Psoas muscle (tissue), 8 donors: ENCODE results near the gene CCT6A. TPM values are rescaled to one million over a fixed set of nuclear protein-coding genes. Genes with fewer than 3 reads are reported as not detected.
"Not testable (repeated sequence)": the region's sequence is repeated elsewhere in the genome, so short reads cannot be mapped to it uniquely, and the experiment has no call there.

ENCODE experiments used
- ATAC-seq, 4 donors: fragments of 200-7000 bp; cut with Tn5 transposase; one replicate each; pipeline ENCODE4 v1.9.1; 2020; ENCODE audit warnings: moderate library complexity in 3 of 4, mild to moderate bottlenecking in 2 of 4
- DNase-seq, 2 donors: peaks; one replicate each; pipeline ENCODE4 v3.0.0-alpha.2; 2020
- H3K27ac ChIP-seq: fragments of 200-600 bp; one replicate; pipeline ENCODE4 v1.8.0; 2022
- H3K27me3 ChIP-seq, 3 donors: fragments of 200-600 bp in 1 of 3; one replicate each; pipeline versions ENCODE4 v1.6.1 to v1.8.0; 2013 to 2022; ENCODE audit warnings: low read length in 2 of 3, mild to moderate bottlenecking in 2 of 3, moderate library complexity in 1 of 3; ENCODE audit not compliant: insufficient read depth in 3 of 3
- H3K36me3 ChIP-seq, 2 donors: fragments of 200-600 bp in 1 of 2; one replicate each; pipeline versions ENCODE4 v1.6.1 to v1.8.0; 2013 to 2022; ENCODE audit warnings: low read depth in 1 of 2, mild to moderate bottlenecking in 1 of 2, moderate library complexity in 1 of 2; ENCODE audit not compliant: insufficient read depth in 1 of 2
- H3K4me1 ChIP-seq: fragments of 200-600 bp; one replicate; pipeline ENCODE4 v1.8.0; 2022
- H3K4me3 ChIP-seq: fragments of 200-600 bp; one replicate; pipeline ENCODE4 v1.8.0; 2022; ENCODE audit warnings: mild to moderate bottlenecking
- H3K9me3 ChIP-seq: fragments of 200-600 bp; one replicate; pipeline ENCODE4 v1.8.0; 2022
- WGBS, 3 donors: extraction: QIAGEN DNeasy Blood & Tissue Kit; methylation state at CpG; one replicate each; pipeline versions ENCODE4 v1.1.6 to v1.1.7; 2013; 5-methylcytosine and 5-hydroxymethylcytosine counted together
- intact Hi-C, 2 donors: fragments of 100-400 bp; cut with DNase I; formaldehyde crosslinking; loops; one replicate each; pipeline versions ENCODE4 v1.11.0 to v1.14.2; 2022
- polyA plus RNA-seq, 3 donors: library from polyadenylated mRNA; stranded (reverse); fragments of 200-250 nt; gene quantifications; one replicate each; pipeline ENCODE4 v1.2.3, GENCODE V29; 2013
- total RNA-seq, 4 donors: library from RNA; stranded (reverse); fragmentation: NEBNext Ultra II Directional in 2 of 4; extraction: Animal tissue kit (Norgen Biotek cat#: 25700) in 2 of 4; gene quantifications; one replicate each; pipeline versions ENCODE4 v1.2.1 to v1.2.4, GENCODE V29; 2021 to 2023
- TF ChIP-seq, protein P1 (sequence below): fragments of 200-600 bp; IDR thresholded peaks from one replicate; pipeline ENCODE4 v1.8.0; 2022; ENCODE audit warnings: antibody characterized with exemption
- donor health status: healthy with polysubstance abuse.
- donor health status: DM: no; HTN: no; CAD: no; lungs with moderate emphysema.
- donor health status: Bipolar disorder and iron deficiency.
- donor health status: healthy.
- donor health status: DM: yes; HTN: yes; CAD: no.
- donor health status: DM: no; HTN: no; CAD: no.
- donor health status: DM: no; HTN: no; CAD: no.
- donor health status: DM: yes; HTN: yes; CAD: no.

Gene CCT6A
- total and polyA plus RNA-seq, 7 donors: 96.5 to 259 (median 135) TPM

DNA sequence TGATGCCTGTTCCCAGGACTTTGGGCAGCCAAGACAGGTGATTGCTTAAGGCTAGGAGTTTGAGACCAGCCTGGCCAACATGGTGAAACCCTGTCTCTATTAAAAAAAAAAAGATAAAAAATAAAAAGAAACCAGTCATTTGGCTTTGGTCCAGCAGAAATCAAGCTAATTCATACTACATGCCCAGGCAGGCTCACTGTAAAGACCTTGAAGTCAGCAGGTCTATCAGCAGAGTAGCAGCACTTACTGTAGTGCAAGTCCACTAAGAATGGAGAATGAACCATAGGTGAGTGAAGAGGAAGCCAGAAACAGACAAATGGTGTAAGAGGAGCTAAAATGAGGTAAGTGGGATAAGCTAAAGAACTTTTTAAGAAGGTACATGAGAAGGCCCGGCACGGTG lies 25.0 kb upstream of the CCT6A start:
- intact Hi-C loops: no loop called here
- 50 to 100% (median 96%) methylated on average over 1 to 2 of the region's 2 CpGs for WGBS, 3 donors
- H3K4me1 ChIP-seq: no peaks in the 10 kb centered on the region
- no peak for ATAC-seq
- no peaks in the 10 kb centered on the region for H3K27me3 ChIP-seq
- TF ChIP-seq, protein P1, sequence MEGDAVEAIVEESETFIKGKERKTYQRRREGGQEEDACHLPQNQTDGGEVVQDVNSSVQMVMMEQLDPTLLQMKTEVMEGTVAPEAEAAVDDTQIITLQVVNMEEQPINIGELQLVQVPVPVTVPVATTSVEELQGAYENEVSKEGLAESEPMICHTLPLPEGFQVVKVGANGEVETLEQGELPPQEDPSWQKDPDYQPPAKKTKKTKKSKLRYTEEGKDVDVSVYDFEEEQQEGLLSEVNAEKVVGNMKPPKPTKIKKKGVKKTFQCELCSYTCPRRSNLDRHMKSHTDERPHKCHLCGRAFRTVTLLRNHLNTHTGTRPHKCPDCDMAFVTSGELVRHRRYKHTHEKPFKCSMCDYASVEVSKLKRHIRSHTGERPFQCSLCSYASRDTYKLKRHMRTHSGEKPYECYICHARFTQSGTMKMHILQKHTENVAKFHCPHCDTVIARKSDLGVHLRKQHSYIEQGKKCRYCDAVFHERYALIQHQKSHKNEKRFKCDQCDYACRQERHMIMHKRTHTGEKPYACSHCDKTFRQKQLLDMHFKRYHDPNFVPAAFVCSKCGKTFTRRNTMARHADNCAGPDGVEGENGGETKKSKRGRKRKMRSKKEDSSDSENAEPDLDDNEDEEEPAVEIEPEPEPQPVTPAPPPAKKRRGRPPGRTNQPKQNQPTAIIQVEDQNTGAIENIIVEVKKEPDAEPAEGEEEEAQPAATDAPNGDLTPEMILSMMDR: no peak
- no peak overlapping the region for H3K4me3 ChIP-seq
- H3K27ac ChIP-seq: no peak overlapping the region
- DNase-seq: no peak
- H3K9me3 ChIP-seq: no peaks in the 10 kb centered on the region
- peaks cover 0 to 28% of the 10 kb centered on the region in 2 donors for H3K36me3 ChIP-seq

GRCh38 chr7:56028942-56029630 lies 22.5 kb upstream of the CCT6A start:
- H3K9me3 ChIP-seq: no peaks in the 10 kb centered on the region
- WGBS, 3 donors: 92 to 93% (median 93%) methylated on average over 9 of the region's 9 CpGs
- H3K27ac ChIP-seq: no peak overlapping the region
- H3K36me3 ChIP-seq: peaks cover 0 to 27% of the 10 kb centered on the region in 2 donors
- H3K4me1 ChIP-seq: peaks cover 7% of the 10 kb centered on the region
- DNase-seq: no peak
- no peak for ATAC-seq
- no peaks in the 10 kb centered on the region for H3K27me3 ChIP-seq
- no peak overlapping the region for H3K4me3 ChIP-seq
- intact Hi-C loops: no loop called here
- TF ChIP-seq, protein P1: no peak

DNA sequence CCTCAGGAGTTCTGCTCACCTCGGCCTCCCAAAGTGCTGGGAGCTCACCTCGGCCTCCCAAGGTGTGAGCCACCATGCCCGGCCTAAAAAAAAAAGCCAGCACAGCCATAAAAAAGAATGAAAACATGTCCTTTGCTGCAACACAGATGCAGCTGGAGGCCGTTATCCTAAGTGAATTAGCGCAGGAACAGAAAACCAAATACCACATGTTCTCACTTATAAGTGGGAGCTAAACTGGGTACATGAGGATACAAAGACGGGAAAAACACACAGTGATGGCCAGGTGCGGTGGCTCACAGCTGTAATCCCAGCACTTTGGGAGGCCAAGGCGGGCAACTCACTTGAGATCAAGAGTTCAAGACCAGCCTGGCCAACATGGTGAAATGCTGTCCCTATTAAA lies 21.2 kb upstream of the CCT6A start:
- ATAC-seq (no peak), DNase-seq (no peak)
- Histone ChIP-seq H3K27ac (no peak overlapping the region), H3K4me3 (no peak overlapping the region), H3K9me3 (no peaks in the 10 kb centered on the region), H3K4me1 (peaks cover 7% of the 10 kb centered on the region), H3K36me3 (peaks cover 0 to 27% of the 10 kb centered on the region in 2 donors), H3K27me3 (no peaks in the 10 kb centered on the region)
- intact Hi-C loops: no loop called here
- 95 to 99% (median 95%) methylated on average over 8 of the region's 8 CpGs for WGBS, 3 donors
- TF ChIP-seq, protein P1: no peak

DNA sequence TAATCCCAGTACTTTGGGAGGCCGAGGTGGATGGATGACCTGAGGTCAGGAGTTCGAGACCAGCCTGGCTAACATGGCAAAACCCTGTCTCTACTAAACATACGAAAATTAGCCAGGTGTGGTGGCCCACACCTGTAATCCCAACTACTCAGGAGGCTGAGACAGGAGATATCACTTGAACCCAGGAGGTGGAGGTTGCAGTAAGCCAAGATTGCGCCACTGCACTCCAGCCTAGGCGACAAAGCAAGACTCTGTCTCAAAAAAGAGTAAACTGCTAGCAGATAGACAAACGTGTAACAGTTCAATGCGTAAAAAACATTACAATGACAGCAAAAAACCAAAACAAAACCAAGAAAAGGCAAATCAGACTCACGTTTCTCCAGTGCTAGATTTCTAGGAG lies 20.0 kb upstream of the CCT6A start:
- H3K4me3 ChIP-seq, intact Hi-C loops, DNase-seq, H3K27me3 ChIP-seq, ATAC-seq, H3K27ac ChIP-seq, H3K9me3 ChIP-seq, H3K4me1 ChIP-seq: not testable (repeated sequence)
- H3K36me3 ChIP-seq: peaks cover 0 to 23% of the 10 kb centered on the region in 2 donors
- 75 to 88% (median 87%) methylated on average over 8 of the region's 8 CpGs for WGBS, 3 donors

DNA sequence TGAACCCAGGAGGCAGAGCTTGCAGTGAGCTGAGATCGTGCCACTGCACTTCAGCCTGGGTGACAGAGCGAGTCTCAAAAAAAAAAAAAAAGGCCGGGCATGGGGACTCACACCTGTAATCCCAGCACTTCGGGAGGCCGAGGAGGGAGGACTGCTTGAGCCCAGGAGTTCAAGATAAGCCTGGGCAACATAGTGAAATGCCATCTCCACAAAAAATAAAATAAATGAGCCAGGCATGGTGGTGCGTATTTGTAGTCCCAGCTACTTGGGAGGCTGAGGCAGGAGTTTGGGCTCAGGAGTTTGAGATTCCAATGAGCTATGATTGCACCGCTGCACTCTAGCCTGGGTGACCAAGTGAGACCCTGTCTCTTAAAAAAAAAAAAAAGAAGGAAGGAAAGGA lies 19.0 kb upstream of the CCT6A start:
- not testable (repeated sequence) for H3K4me1 ChIP-seq, DNase-seq, H3K27ac ChIP-seq, H3K9me3 ChIP-seq, H3K27me3 ChIP-seq, ATAC-seq, H3K4me3 ChIP-seq
- intact Hi-C loops: loop anchor here in 1 of 2 donors (2.0 kb wide), 1 partner anchor 34 kb away; no protein-coding TSS in a partner anchor
- H3K36me3 ChIP-seq: peaks cover 0 to 23% of the 10 kb centered on the region in 2 donors
- 97 to 99% (median 98%) methylated on average over 7 of the region's 7 CpGs for WGBS, 3 donors
